Astrocyte (in vitro differentiated cells and primary cell): ENCODE results near the gene BRICD5. TPM values are rescaled to one million over a fixed set of nuclear protein-coding genes. Genes with fewer than 3 reads are reported as not detected.

ENCODE experiments used
- DNase-seq: peaks from one replicate; pipeline ENCODE4 v3.0.0-alpha.2; 2010; ENCODE audit warnings: low read depth
- FAIRE-seq: peaks from 2 replicates; lab custom pipeline; 2011; peaks lifted over from hg19 to GRCh38; lab: Jason Lieb, UNC
- H2AFZ ChIP-seq: 2 replicates; pipeline ENCODE4 v1.6.0; 2012; ENCODE audit warnings: low read depth, low read length, inconsistent platforms
- H3K27ac ChIP-seq: 2 replicates; pipeline ENCODE4 v1.5.1; 2011; ENCODE audit warnings: low read depth, low read length, inconsistent platforms
- H3K27me3 ChIP-seq: 2 replicates; pipeline ENCODE4 v1.6.0; 2011; ENCODE audit warnings: low read length, inconsistent platforms; ENCODE audit not compliant: insufficient read depth
- H3K36me3 ChIP-seq: 2 replicates; pipeline ENCODE4 v1.5.1; 2011; ENCODE audit warnings: low read length, inconsistent platforms; ENCODE audit not compliant: insufficient read depth
- H3K4me1 ChIP-seq: 2 replicates; pipeline ENCODE4 v1.5.1; 2011; ENCODE audit warnings: low read length, inconsistent platforms; ENCODE audit not compliant: insufficient read depth
- H3K4me2 ChIP-seq: 2 replicates; pipeline ENCODE4 v1.6.0; 2012; ENCODE audit warnings: low read length, inconsistent platforms
- H3K4me3 ChIP-seq: 2 replicates; pipeline ENCODE4 v1.5.1; 2011; ENCODE audit warnings: low read depth, mild to moderate bottlenecking, low read length, inconsistent platforms; ENCODE audit not compliant: insufficient read depth
- H3K79me2 ChIP-seq: 2 replicates; pipeline ENCODE4 v1.6.0; 2012; ENCODE audit warnings: mild to moderate bottlenecking, low read length, inconsistent platforms; ENCODE audit not compliant: insufficient read depth
- H3K9ac ChIP-seq: 2 replicates; pipeline ENCODE4 v1.6.0; 2012; ENCODE audit warnings: mild to moderate bottlenecking, low read length, inconsistent platforms
- H3K9me3 ChIP-seq: 2 replicates; pipeline ENCODE4 v1.5.1; 2012; ENCODE audit warnings: low read depth, mild to moderate bottlenecking, low read length, inconsistent platforms; ENCODE audit not compliant: insufficient read depth
- H4K20me1 ChIP-seq: 2 replicates; pipeline ENCODE4 v1.6.0; 2012; ENCODE audit warnings: low read length, inconsistent platforms; ENCODE audit not compliant: insufficient read depth
- H3K27ac Mint-ChIP-seq: one replicate; pipeline ENCODE4 v1.8.0; 2021; ENCODE audit warnings: mild to moderate bottlenecking, mixed read lengths; ENCODE audit not compliant: unreplicated experiment
- H3K27me3 Mint-ChIP-seq: one replicate; pipeline ENCODE4 v1.8.0; 2021; ENCODE audit warnings: low read depth, mixed read lengths; ENCODE audit not compliant: unreplicated experiment
- H3K36me3 Mint-ChIP-seq: one replicate; pipeline ENCODE4 v1.8.0; 2021; ENCODE audit warnings: low read depth, mixed read lengths; ENCODE audit not compliant: unreplicated experiment
- H3K4me1 Mint-ChIP-seq: one replicate; pipeline ENCODE4 v1.8.0; 2021; ENCODE audit warnings: low read depth, mixed read lengths; ENCODE audit not compliant: unreplicated experiment
- H3K4me3 Mint-ChIP-seq: one replicate; pipeline ENCODE4 v1.8.0; 2021; ENCODE audit warnings: mild to moderate bottlenecking, moderate library complexity, mixed read lengths; ENCODE audit not compliant: unreplicated experiment
- H3K9me3 Mint-ChIP-seq: one replicate; pipeline ENCODE4 v1.8.0; 2021; ENCODE audit warnings: mild to moderate bottlenecking, mixed read lengths; ENCODE audit not compliant: unreplicated experiment
- CTCF ChIP-seq: IDR thresholded peaks from 2 replicates; pipeline ENCODE4 v1.5.1; 2011; ENCODE audit warnings: low read depth, mild to moderate bottlenecking, inconsistent platforms, low read length, moderate library complexity; ENCODE audit not compliant: insufficient read depth
- EZH2 ChIP-seq: IDR thresholded peaks from 2 replicates; pipeline ENCODE4 v1.6.1; 2012; ENCODE audit warnings: mild to moderate bottlenecking, low read length, inconsistent platforms; ENCODE audit not compliant: insufficient read depth
- total RNA-seq: library from RNA; stranded (reverse); gene quantifications from 2 replicates; pipeline ENCODE4 v1.2.1, GENCODE V29; 2021

Gene BRICD5
- total RNA-seq, 1 donor from 2014 or later = 6.4 TPM

- peak within 1 kb of the TSS; percentile 88 for H3K4me3 ChIP-seq
- Mint-ChIP-seq H3K4me3 (peak within 1 kb of the TSS; percentile 90), H3K27ac (peak within 1 kb of the TSS; percentile 77), H3K27me3 (no peaks in the 10 kb centered on the region), H3K9me3 (no peaks in the 10 kb centered on the region), H3K36me3 (peaks cover 4% of the 10 kb centered on the region), H3K4me1 (peaks cover 7% of the 10 kb centered on the region)
- peak within 1 kb of the TSS; percentile 91 for H2AFZ ChIP-seq
- H3K4me1 ChIP-seq = peaks cover 9% of the 10 kb centered on the region
- peak within 1 kb of the TSS; percentile 95 for H3K9ac ChIP-seq
- DNase-seq = peak; percentile 99
- no peaks in the 10 kb centered on the region for H3K36me3 ChIP-seq
- H3K9me3 ChIP-seq = no peaks in the 10 kb centered on the region
- no peak for TF ChIP-seq EZH2
- no peak for TF ChIP-seq CTCF
- no peaks in the 10 kb centered on the region for H3K27me3 ChIP-seq
- H3K79me2 ChIP-seq = peaks cover 46% of the 10 kb centered on the region
- H4K20me1 ChIP-seq = peaks cover 39% of the 10 kb centered on the region
- H3K4me2 ChIP-seq = peak within 1 kb of the TSS; percentile 100
- peak within 1 kb of the TSS; percentile 70 for H3K27ac ChIP-seq
- no peak for FAIRE-seq
Observed at GRCh38 chr16:2223221-2223941, 12.7 kb upstream of the BRICD5 start, which contains the start of gene E4F1. TSS of gene E4F1 (plus strand) at chr16:2223591. CDS start at chr16:2223614, 23 bp downstream.

GRCh38 chr16:2216330-2216729 lies 5.7 kb upstream of the BRICD5 start:
- H3K9ac ChIP-seq = no peak overlapping the region
- H3K4me1 ChIP-seq = peaks cover 19% of the 10 kb centered on the region
- no peaks in the 10 kb centered on the region for H3K36me3 ChIP-seq
- peaks cover 12% of the 10 kb centered on the region for H3K4me1 Mint-ChIP-seq
- H2AFZ ChIP-seq = no peak overlapping the region
- H3K4me3 ChIP-seq = no peak overlapping the region
- no peak for DNase-seq
- no peak overlapping the region for H3K27ac ChIP-seq
- no peaks in the 10 kb centered on the region for H3K9me3 Mint-ChIP-seq
- H3K79me2 ChIP-seq = peaks cover 29% of the 10 kb centered on the region
- no peak overlapping the region for H3K4me2 ChIP-seq
- H3K27ac Mint-ChIP-seq = peak overlapping the region; percentile 26
- no peaks in the 10 kb centered on the region for H3K27me3 Mint-ChIP-seq
- no peaks in the 10 kb centered on the region for H3K27me3 ChIP-seq
- no peaks in the 10 kb centered on the region for H3K36me3 Mint-ChIP-seq
- TF ChIP-seq CTCF = no peak
- TF ChIP-seq EZH2 = no peak
- FAIRE-seq = no peak
- H3K9me3 ChIP-seq = no peaks in the 10 kb centered on the region
- H4K20me1 ChIP-seq = peaks cover 19% of the 10 kb centered on the region
- peak overlapping the region; percentile 87 for H3K4me3 Mint-ChIP-seq

GRCh38 chr16:2214719-2214968 lies 4.0 kb upstream of the BRICD5 start, which contains the start of gene PGP:
TSS of gene PGP (minus strand) at chr16:2214840. CDS start at chr16:2214777, 63 bp downstream.
- Histone ChIP-seq H3K4me2 (peak within 1 kb of the TSS; percentile 99), H4K20me1 (peaks cover 30% of the 10 kb centered on the region), H3K9ac (peak within 1 kb of the TSS; percentile 90), H3K27me3 (no peaks in the 10 kb centered on the region), H3K36me3 (no peaks in the 10 kb centered on the region), H3K9me3 (no peaks in the 10 kb centered on the region), H3K27ac (peak within 1 kb of the TSS; percentile 92), H3K79me2 (peaks cover 29% of the 10 kb centered on the region), H3K4me3 (peak within 1 kb of the TSS; percentile 89), H3K4me1 (peaks cover 19% of the 10 kb centered on the region), H2AFZ (peak within 1 kb of the TSS; percentile 96)
- FAIRE-seq (no peak), DNase-seq (no peak)
- H3K36me3 Mint-ChIP-seq = no peaks in the 10 kb centered on the region
- no peaks in the 10 kb centered on the region for H3K9me3 Mint-ChIP-seq
- no peak for TF ChIP-seq CTCF
- no peak for TF ChIP-seq EZH2
- H3K27me3 Mint-ChIP-seq = no peaks in the 10 kb centered on the region
- peaks cover 12% of the 10 kb centered on the region for H3K4me1 Mint-ChIP-seq
- H3K4me3 Mint-ChIP-seq = peak within 1 kb of the TSS; percentile 87
- peak within 1 kb of the TSS; percentile 81 for H3K27ac Mint-ChIP-seq
